Kidney (tissue), 14 donors: ENCODE results near the gene SLC45A2. TPM values are rescaled to one million over a fixed set of nuclear protein-coding genes. Genes with fewer than 3 reads are reported as not detected.

ENCODE experiments used
- DNase-seq, 5 donors: peaks; one replicate each; pipeline ENCODE4 v3.0.0-alpha.2; 2013 to 2020
- FAIRE-seq: peaks from 2 replicates; lab custom pipeline; 2012; peaks lifted over from hg19 to GRCh38; lab: Jason Lieb, UNC
- H3K27ac ChIP-seq, 2 donors: one replicate each; pipeline ENCODE4 v1.7.0; 2013; ENCODE audit warnings: low read depth in 2 of 2, low read length in 2 of 2, inconsistent platforms in 1 of 2
- H3K27me3 ChIP-seq: one replicate; pipeline ENCODE4 v1.7.1; 2013; ENCODE audit warnings: low read length, inconsistent platforms; ENCODE audit not compliant: control insufficient read depth, insufficient read depth
- H3K36me3 ChIP-seq, 3 donors: one replicate each; pipeline versions ENCODE4 v1.7.0 to v1.7.1; 2013; ENCODE audit warnings: low read length in 3 of 3, control low read depth in 1 of 3, inconsistent platforms in 1 of 3; ENCODE audit not compliant: insufficient read depth in 3 of 3, control insufficient read depth in 2 of 3
- H3K4me1 ChIP-seq, 3 donors: one replicate each; pipeline versions ENCODE4 v1.7.0 to v1.7.1; 2013; ENCODE audit warnings: low read length in 3 of 3, inconsistent platforms in 1 of 3, low read depth in 1 of 3; ENCODE audit not compliant: control insufficient read depth in 2 of 3, insufficient read depth in 2 of 3
- H3K4me3 ChIP-seq, 3 donors: one replicate each; pipeline versions ENCODE4 v1.7.0 to v1.8.1; 2013; ENCODE audit warnings: low read length in 3 of 3, control low read depth in 1 of 3, inconsistent platforms in 1 of 3
- H3K9ac ChIP-seq, 3 donors: one replicate each; pipeline versions ENCODE4 v1.7.0 to v1.7.1; 2013; ENCODE audit warnings: low read length in 3 of 3, control low read depth in 1 of 3, inconsistent platforms in 1 of 3
- H3K9me3 ChIP-seq, 3 donors: one replicate each; pipeline versions ENCODE4 v1.7.0 to v1.7.1; 2013; ENCODE audit warnings: low read length in 3 of 3, control low read depth in 1 of 3, inconsistent platforms in 1 of 3; ENCODE audit not compliant: control insufficient read depth in 2 of 3, insufficient read depth in 1 of 3
- intact Hi-C: fragments of 100-400 bp; cut with DNase I; formaldehyde crosslinking; loops from one replicate; pipeline ENCODE4 v1.11.1; 2022
- polyA plus RNA-seq: library from polyadenylated mRNA; stranded (reverse); fragments of 350-450 nt; fragmentation: Illumina TruSeq; extraction: RNeasy Lipid Tissue Mini Kit (QIAGEN cat#74804); gene quantifications from one replicate; pipeline ENCODE4 v1.2.3, GENCODE V29; 2014; ENCODE audit warnings: low read depth, low replicate concordance; ENCODE audit not compliant: insufficient read depth
- total RNA-seq: library from RNA; stranded (reverse); fragmentation: NEBNext Ultra II Directional; extraction: Animal tissue kit (Norgen Biotek cat#: 25700); gene quantifications from one replicate; pipeline ENCODE4 v1.2.1, GENCODE V29; 2021
- TF ChIP-seq, protein P1 (sequence below): IDR thresholded peaks from 3 replicates; pipeline ENCODE4 v1.5.1; 2012; ENCODE audit warnings: mild to moderate bottlenecking, moderate library complexity, borderline replicate concordance; ENCODE audit not compliant: insufficient read depth; ENCODE audit errors: extremely low read depth
- donor health status: control.
- donor health status: control.
- donor health status: control.
- donor health status: control.
- donor health status: control.
- donor health status: DM: yes; HTN: yes; CAD: no.
- donor health status: Normal renal cell carcinoma (clear cell type).

The SLC45A2 gene
- total and polyA plus RNA-seq, 2 donors from 2014 or later: 0.22 TPM

DNA sequence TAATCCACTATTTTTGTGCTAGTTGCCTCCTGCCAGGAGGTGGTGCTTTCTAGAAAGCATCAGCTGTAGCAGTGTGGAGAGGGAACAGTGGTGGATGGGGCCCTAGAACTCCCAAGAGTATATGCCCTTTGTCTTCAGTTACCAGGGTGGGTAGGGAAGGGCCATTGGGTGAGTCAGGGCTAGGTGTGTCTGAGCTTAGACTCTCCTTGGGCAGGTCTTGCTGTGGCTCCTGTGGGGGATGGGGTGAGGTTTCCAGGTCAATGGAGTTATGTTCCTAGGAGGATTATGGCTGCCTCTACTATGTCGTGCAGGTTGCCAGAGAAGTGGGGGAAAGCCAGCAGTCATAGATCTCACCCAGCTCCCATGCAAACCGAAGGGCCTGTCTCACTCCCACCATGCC lies 81.4 kb downstream of the SLC45A2 start:
- Histone ChIP-seq H3K27ac (no peak overlapping the region), H3K36me3 (no peaks in the 10 kb centered on the region), H3K4me3 (no peak overlapping the region), H3K9ac (no peak overlapping the region), H3K9me3 (peaks cover 2 to 18% (median 8%) of the 10 kb centered on the region in 3 donors), H3K27me3 (no peaks in the 10 kb centered on the region), H3K4me1 (no peaks in the 10 kb centered on the region)
- no peak for FAIRE-seq
- DNase-seq: no peak
- intact Hi-C loops: no loop called here
- TF ChIP-seq, protein P1, sequence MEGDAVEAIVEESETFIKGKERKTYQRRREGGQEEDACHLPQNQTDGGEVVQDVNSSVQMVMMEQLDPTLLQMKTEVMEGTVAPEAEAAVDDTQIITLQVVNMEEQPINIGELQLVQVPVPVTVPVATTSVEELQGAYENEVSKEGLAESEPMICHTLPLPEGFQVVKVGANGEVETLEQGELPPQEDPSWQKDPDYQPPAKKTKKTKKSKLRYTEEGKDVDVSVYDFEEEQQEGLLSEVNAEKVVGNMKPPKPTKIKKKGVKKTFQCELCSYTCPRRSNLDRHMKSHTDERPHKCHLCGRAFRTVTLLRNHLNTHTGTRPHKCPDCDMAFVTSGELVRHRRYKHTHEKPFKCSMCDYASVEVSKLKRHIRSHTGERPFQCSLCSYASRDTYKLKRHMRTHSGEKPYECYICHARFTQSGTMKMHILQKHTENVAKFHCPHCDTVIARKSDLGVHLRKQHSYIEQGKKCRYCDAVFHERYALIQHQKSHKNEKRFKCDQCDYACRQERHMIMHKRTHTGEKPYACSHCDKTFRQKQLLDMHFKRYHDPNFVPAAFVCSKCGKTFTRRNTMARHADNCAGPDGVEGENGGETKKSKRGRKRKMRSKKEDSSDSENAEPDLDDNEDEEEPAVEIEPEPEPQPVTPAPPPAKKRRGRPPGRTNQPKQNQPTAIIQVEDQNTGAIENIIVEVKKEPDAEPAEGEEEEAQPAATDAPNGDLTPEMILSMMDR: no peak

DNA sequence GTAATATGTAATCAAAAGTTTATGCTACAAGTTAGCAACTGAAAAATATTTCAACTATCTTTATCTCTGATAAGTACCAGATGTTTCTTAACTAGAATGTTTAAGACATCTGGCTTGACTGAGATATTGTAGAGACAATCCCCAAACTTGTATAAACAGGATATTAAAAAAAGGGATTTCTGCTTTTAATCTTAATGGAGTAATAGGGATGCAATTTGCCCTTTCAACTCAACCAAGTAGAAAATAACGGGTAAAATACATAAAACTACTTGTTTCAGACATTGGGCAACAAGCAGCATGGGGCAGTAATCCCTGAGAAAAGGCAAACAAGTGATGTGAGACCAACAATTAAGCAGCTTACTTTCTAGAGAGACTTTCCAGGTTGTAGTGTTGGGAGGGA lies 83.3 kb downstream of the SLC45A2 start:
- H3K36me3 ChIP-seq: no peaks in the 10 kb centered on the region
- H3K27me3 ChIP-seq: no peaks in the 10 kb centered on the region
- intact Hi-C loops: no loop called here
- peaks cover 0 to 3% (median 0%) of the 10 kb centered on the region in 3 donors for H3K9me3 ChIP-seq
- peak in 2 of 5 donors; percentile 4 to 61 for DNase-seq
- no peaks in the 10 kb centered on the region for H3K4me1 ChIP-seq
- no peak overlapping the region for H3K4me3 ChIP-seq
- H3K27ac ChIP-seq: no peak overlapping the region
- H3K9ac ChIP-seq: no peak overlapping the region
- no peak for FAIRE-seq
- TF ChIP-seq, protein P1: no peak

Other genes starting within 250 kb of the SLC45A2 start
- gene ADAMTS12, start 92.7 kb downstream of the SLC45A2 start, total RNA-seq: 2.0 TPM
- 0.75 TPM for gene ADAMTS12, start 92.7 kb downstream of the SLC45A2 start, polyA plus RNA-seq
- not detected for gene RXFP3, start 48.3 kb downstream of the SLC45A2 start, total RNA-seq
- gene RXFP3, start 48.3 kb downstream of the SLC45A2 start, polyA plus RNA-seq: not detected
- gene AMACR, start 23.4 kb upstream of the SLC45A2 start, total RNA-seq: 291 TPM
- gene AMACR, start 23.4 kb upstream of the SLC45A2 start, polyA plus RNA-seq: 155 TPM
- gene C1QTNF3, start 58.5 kb upstream of the SLC45A2 start, total RNA-seq: 38.4 TPM
- gene C1QTNF3, start 58.5 kb upstream of the SLC45A2 start, polyA plus RNA-seq: 6.3 TPM